Astrocyte (in vitro differentiated cells and primary cell): Measurements from ENCODE around the gene RTBDN.
"Not testable (repeated sequence)": the region's sequence is repeated elsewhere in the genome, so short reads cannot be mapped to it uniquely, and the experiment has no call there.

Source experiments
- EZH2 ChIP-seq: IDR thresholded peaks from 2 replicates; pipeline ENCODE4 v1.6.1; 2012; ENCODE audit warnings: mild to moderate bottlenecking, low read length, inconsistent platforms; ENCODE audit not compliant: insufficient read depth
- TF ChIP-seq, protein P1 (sequence below): IDR thresholded peaks from 2 replicates; pipeline ENCODE4 v1.5.1; 2011; ENCODE audit warnings: low read depth, mild to moderate bottlenecking, inconsistent platforms, low read length, moderate library complexity; ENCODE audit not compliant: insufficient read depth

DNA sequence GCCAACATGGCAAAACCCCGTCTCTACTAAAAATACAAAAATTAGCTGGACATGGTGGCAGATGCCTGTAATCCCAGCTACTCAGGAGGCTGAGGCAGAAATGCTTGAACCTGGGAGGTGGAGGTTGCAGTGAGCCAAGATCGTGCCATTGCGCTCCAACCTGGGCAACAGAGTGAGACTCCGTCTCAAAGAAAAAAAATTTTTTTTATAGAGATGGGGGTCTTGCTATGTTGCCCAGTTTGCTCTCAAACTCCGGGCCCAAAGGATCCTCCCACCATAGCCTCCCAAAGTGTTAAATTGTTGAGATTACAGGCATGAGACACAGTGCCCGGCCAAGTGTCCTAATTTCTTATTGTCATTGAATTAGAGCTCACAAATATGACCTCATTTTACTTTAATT is 17.2 kb downstream of the RTBDN start:
- TF ChIP-seq, protein P1, sequence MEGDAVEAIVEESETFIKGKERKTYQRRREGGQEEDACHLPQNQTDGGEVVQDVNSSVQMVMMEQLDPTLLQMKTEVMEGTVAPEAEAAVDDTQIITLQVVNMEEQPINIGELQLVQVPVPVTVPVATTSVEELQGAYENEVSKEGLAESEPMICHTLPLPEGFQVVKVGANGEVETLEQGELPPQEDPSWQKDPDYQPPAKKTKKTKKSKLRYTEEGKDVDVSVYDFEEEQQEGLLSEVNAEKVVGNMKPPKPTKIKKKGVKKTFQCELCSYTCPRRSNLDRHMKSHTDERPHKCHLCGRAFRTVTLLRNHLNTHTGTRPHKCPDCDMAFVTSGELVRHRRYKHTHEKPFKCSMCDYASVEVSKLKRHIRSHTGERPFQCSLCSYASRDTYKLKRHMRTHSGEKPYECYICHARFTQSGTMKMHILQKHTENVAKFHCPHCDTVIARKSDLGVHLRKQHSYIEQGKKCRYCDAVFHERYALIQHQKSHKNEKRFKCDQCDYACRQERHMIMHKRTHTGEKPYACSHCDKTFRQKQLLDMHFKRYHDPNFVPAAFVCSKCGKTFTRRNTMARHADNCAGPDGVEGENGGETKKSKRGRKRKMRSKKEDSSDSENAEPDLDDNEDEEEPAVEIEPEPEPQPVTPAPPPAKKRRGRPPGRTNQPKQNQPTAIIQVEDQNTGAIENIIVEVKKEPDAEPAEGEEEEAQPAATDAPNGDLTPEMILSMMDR, result not testable (repeated sequence)
- TF ChIP-seq EZH2, result not testable (repeated sequence)
